Left ventricle myocardium inferior (tissue), 1 donor: ENCODE data around the gene NHP2. TPM values are rescaled to one million over a fixed set of nuclear protein-coding genes. Genes with fewer than 3 reads are reported as not detected.
"Not testable (repeated sequence)": the region's sequence is repeated elsewhere in the genome, so short reads cannot be mapped to it uniquely, and the experiment has no call there.

ENCODE experiments used
- DNase-seq: peaks from one replicate; pipeline ENCODE4 v3.0.0-alpha.2; 2020
- H3K27ac ChIP-seq: fragments of 200-600 bp; replicated peaks from 2 replicates; pipeline ENCODE4 v1.8.0; 2021
- H3K27me3 ChIP-seq: fragments of 200-600 bp; 2 replicates; pipeline ENCODE4 v1.8.0; 2021; ENCODE audit warnings: low read depth
- H3K36me3 ChIP-seq: fragments of 200-600 bp; 2 replicates; pipeline ENCODE4 v1.8.0; 2021
- H3K4me1 ChIP-seq: fragments of 200-600 bp; 2 replicates; pipeline ENCODE4 v1.8.0; 2021
- H3K4me3 ChIP-seq: fragments of 200-600 bp; 2 replicates; pipeline ENCODE4 v1.8.0; 2021; ENCODE audit warnings: mild to moderate bottlenecking, moderate library complexity
- H3K9me3 ChIP-seq: fragments of 200-600 bp; replicated peaks from 2 replicates; pipeline ENCODE4 v1.8.0; 2021
- CTCF ChIP-seq: fragments of 200-600 bp; IDR thresholded peaks from 2 replicates; pipeline ENCODE4 v1.8.0; 2021; ENCODE audit warnings: antibody characterized with exemption, mild to moderate bottlenecking, borderline replicate concordance
- intact Hi-C: fragments of 100-400 bp; cut with micrococcal nuclease; formaldehyde crosslinking; loops from one replicate; pipeline ENCODE4 v1.11.0; 2022
- total RNA-seq: library from RNA; stranded (reverse); fragmentation: NEBNext Ultra II Directional; extraction: Animal tissue kit (Norgen Biotek cat#: 25700); gene quantifications from one replicate; pipeline ENCODE4 v1.2.1, GENCODE V29; 2021
- donor health status: DM: no; HTN: yes; CAD: no; lungs with severe emphysema.

The NHP2 gene
- total RNA-seq, 1 donor from 2014 or later: 78.1 TPM

GRCh38 chr5:178198706-178199105, 45.0 kb upstream of the NHP2 start:
- Histone ChIP-seq H3K27ac (no peak overlapping the region), H3K27me3 (peaks cover 12% of the 10 kb centered on the region), H3K4me3 (no peak overlapping the region), H3K9me3 (no peaks in the 10 kb centered on the region), H3K4me1 (peaks cover 3% of the 10 kb centered on the region), H3K36me3 (no peaks in the 10 kb centered on the region)
- TF ChIP-seq CTCF: no peak
- no peak for DNase-seq
- intact Hi-C loops: no loop called here

- H3K27ac ChIP-seq, intact Hi-C loops, H3K4me1 ChIP-seq, H3K9me3 ChIP-seq, H3K36me3 ChIP-seq, DNase-seq, H3K4me3 ChIP-seq: not testable (repeated sequence)
- peaks cover 18% of the 10 kb centered on the region for H3K27me3 ChIP-seq
Measured at GRCh38 chr5:178198151-178198550, 44.5 kb upstream of the NHP2 start.

GRCh38 chr5:178196986-178197385, 43.3 kb upstream of the NHP2 start:
- intact Hi-C loops: no loop called here
- Histone ChIP-seq H3K36me3 (no peaks in the 10 kb centered on the region), H3K4me1 (no peaks in the 10 kb centered on the region), H3K4me3 (no peak overlapping the region), H3K27me3 (peaks cover 26% of the 10 kb centered on the region), H3K27ac (no peak overlapping the region), H3K9me3 (no peaks in the 10 kb centered on the region)
- TF ChIP-seq CTCF: peak; percentile 62
- DNase-seq: no peak

GRCh38 chr5:178196281-178196812, 42.7 kb upstream of the NHP2 start:
- no peak for TF ChIP-seq CTCF
- intact Hi-C loops: no loop called here
- Histone ChIP-seq H3K36me3 (no peaks in the 10 kb centered on the region), H3K27ac (no peak overlapping the region), H3K4me3 (no peak overlapping the region), H3K27me3 (peaks cover 31% of the 10 kb centered on the region), H3K4me1 (no peaks in the 10 kb centered on the region), H3K9me3 (no peaks in the 10 kb centered on the region)
- DNase-seq: no peak

GRCh38 chr5:178194026-178194425, 40.3 kb upstream of the NHP2 start:
- DNase-seq: no peak
- TF ChIP-seq CTCF: no peak
- no peaks in the 10 kb centered on the region for H3K36me3 ChIP-seq
- H3K27me3 ChIP-seq: peaks cover 48% of the 10 kb centered on the region
- no peak overlapping the region for H3K4me3 ChIP-seq
- no peaks in the 10 kb centered on the region for H3K4me1 ChIP-seq
- H3K9me3 ChIP-seq: no peaks in the 10 kb centered on the region
- no peak overlapping the region for H3K27ac ChIP-seq
- intact Hi-C loops: no loop called here

- peaks cover 55% of the 10 kb centered on the region for H3K27me3 ChIP-seq
- no peak for DNase-seq
- H3K4me1 ChIP-seq: no peaks in the 10 kb centered on the region
- no peak overlapping the region for H3K4me3 ChIP-seq
- H3K9me3 ChIP-seq: no peaks in the 10 kb centered on the region
- intact Hi-C loops: no loop called here
- H3K36me3 ChIP-seq: no peaks in the 10 kb centered on the region
- TF ChIP-seq CTCF: no peak
- H3K27ac ChIP-seq: no peak overlapping the region
Measured at GRCh38 chr5:178193251-178193809, 39.6 kb upstream of the NHP2 start.
